GM12865 (cell line): ENCODE measurements around the gene MAGEF1.

Experiments used
- DNase-seq: peaks from one replicate; pipeline ENCODE4 v3.0.0; 2010; ENCODE audit warnings: low read depth
- H3K4me3 ChIP-seq: 2 replicates; pipeline ENCODE4 v1.5.1; 2011; ENCODE audit warnings: mild to moderate bottlenecking, low read depth, low read length, control low read depth
- TF ChIP-seq, protein P1 (sequence below): IDR thresholded peaks from 2 replicates; pipeline ENCODE4 v1.5.1; 2011; ENCODE audit warnings: low read length, control low read depth, low read depth, inconsistent platforms; ENCODE audit not compliant: insufficient read depth; ENCODE audit errors: missing control alignments

Gene MAGEF1

DNA sequence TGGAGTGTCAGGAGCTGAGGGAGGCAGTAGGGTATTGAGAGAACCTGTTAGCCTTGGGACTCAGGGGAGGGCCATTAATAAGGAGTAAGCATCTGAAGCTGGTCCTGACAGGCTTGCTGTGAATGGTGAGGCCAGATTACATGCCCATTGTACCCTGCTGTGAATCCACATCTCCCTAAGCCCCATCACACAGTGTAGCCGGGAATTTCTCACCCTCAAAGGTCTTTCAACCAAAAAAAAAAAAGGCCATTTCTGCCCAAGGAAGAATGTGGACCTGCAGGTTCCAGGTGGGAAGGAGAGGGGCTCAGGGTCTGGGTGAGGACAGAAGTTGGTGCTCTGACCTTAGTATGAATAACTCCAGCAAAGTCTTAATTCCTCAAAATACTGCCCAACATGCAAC, 37.2 kb downstream of the MAGEF1 start:
- no peak for DNase-seq
- H3K4me3 ChIP-seq, result no peak overlapping the region
- TF ChIP-seq, protein P1, sequence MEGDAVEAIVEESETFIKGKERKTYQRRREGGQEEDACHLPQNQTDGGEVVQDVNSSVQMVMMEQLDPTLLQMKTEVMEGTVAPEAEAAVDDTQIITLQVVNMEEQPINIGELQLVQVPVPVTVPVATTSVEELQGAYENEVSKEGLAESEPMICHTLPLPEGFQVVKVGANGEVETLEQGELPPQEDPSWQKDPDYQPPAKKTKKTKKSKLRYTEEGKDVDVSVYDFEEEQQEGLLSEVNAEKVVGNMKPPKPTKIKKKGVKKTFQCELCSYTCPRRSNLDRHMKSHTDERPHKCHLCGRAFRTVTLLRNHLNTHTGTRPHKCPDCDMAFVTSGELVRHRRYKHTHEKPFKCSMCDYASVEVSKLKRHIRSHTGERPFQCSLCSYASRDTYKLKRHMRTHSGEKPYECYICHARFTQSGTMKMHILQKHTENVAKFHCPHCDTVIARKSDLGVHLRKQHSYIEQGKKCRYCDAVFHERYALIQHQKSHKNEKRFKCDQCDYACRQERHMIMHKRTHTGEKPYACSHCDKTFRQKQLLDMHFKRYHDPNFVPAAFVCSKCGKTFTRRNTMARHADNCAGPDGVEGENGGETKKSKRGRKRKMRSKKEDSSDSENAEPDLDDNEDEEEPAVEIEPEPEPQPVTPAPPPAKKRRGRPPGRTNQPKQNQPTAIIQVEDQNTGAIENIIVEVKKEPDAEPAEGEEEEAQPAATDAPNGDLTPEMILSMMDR, result no peak

DNA sequence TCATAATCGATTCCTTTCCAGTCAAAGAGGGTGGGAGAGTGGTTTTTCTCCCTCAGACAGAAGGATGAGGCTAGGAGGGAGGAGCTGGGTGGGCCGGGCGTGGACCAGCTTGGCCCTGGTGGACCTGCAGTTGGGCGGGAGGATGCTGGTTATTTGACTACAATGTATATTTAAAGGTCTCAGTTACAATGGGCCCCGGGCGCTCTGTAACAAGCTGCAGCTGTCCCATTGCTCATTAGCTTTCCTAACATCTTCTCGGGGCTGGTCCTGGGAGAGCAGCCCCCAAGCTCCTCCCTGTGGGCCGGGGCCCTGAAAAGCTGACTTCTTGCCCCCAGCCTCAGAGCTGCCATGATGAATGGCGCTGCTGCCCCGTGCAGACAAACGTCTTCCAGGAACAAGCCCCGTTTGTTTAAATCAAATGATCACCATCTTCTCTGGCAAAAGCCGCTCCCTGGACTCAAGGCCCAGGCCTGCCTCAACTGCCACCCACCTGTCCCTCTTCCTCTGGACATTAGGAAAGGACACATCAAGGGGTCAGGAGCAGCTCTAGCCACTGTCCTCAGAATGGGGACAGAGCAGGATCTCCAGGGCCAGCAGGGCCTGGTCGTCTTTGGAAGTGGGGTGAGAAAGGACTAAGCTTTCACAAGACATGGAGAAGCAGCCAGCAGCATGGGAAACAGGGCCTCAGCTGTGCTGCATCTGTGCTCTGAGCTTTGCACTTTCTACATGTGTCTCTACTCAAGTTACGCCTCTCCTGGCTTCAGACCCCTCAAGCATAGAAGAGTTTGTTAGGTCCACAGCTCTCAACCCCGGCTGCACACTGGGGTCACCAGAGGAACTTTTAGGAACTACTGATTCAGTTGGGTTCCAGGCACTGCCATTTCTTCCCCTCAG, 38.6 kb downstream of the MAGEF1 start:
- DNase-seq, result no peak
- TF ChIP-seq, protein P1, result no peak
- H3K4me3 ChIP-seq, result no peak overlapping the region

DNA sequence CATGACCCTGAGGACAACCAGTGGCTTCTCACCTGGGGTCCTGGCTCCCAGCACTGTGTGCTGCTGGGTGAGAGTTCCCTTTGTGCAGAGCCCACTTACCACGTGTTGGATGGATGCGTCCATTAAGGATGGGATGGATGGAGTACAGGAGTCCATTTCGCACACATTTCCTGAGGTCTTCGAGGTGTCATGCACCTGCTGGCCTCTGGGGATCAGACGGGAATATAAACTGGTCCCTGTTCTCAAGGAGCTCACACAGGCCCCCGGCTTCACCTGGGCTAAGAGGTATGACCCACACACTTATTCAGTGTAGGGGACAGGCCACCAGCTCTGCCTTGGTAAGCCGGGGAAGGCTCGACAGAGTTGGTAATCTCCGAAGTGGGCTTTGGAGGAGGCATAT, 39.5 kb downstream of the MAGEF1 start:
- DNase-seq, result no peak
- H3K4me3 ChIP-seq, result no peak overlapping the region
- TF ChIP-seq, protein P1, result no peak

DNA sequence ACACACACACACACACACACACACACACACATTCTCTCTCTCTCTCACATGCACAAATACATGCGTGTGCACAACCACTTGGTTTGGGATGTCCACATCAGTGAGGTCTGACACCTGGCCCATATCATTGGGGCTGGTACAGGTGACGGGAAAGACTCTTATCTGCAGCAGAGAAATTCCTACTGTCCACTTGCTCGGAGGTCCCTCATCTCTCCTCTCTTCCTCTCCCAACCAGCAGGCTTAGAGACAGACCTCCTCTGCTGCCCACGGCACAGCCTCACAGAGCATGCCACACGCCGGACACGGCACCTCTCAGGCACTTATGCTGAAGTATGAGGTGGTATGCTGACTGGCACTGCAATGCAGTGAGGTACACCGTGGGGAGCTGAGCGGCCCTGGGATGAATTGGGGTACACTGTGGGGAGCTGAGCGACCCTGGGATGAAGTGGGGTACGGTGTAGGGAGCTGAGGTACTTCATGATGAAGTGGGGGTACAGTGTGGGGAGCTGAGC, 41.7 kb downstream of the MAGEF1 start:
- H3K4me3 ChIP-seq, result no peak overlapping the region
- TF ChIP-seq, protein P1, result no peak
- no peak for DNase-seq

DNA sequence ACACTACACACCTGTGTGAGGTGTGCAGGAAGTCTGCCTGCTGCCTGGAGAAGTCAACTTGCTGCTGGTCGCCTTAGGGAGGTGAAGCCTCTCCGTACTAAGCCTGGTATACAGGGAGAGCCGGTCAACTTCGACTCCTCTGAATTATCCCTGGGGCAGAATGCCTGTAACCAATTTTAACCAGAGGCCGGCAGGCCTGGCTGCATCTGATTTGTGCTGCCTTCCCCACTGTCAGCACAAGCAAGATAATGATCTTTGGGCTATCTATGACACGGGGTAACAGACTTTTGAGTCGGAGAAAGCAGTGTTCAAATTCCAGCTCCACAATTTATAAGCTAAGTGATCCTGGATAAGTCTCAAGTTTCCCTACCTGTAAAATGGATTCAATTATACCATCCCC, 42.3 kb downstream of the MAGEF1 start:
- no peak overlapping the region for H3K4me3 ChIP-seq
- TF ChIP-seq, protein P1, result no peak
- DNase-seq, result no peak

DNA sequence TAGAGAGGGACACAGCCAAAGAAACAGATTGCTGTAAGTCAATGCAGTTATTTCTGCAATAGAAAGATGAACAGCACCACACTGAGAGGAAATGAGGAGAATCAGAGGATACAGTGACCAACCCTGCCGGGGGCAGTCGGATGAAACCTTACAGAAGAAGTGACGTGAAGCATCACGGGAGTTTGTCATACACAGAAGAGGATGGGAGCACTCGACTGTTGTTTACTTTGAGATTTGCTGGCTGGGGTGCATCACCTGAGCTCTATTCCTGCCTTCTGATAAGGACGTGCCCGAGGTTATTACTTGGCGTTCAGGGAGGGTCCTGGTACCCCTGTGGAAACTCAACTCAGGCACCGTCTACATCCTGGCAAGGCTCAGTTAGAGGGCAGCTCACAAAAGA, 45.4 kb downstream of the MAGEF1 start:
- TF ChIP-seq, protein P1, result no peak
- H3K4me3 ChIP-seq, result no peak overlapping the region
- DNase-seq, result no peak
